Uterus (tissue), 4 donors: ENCODE results near the gene GALNT2. TPM values are rescaled to one million over a fixed set of nuclear protein-coding genes. Genes with fewer than 3 reads are reported as not detected.

Source experiments
- DNase-seq, 2 donors: peaks; one replicate each; pipeline ENCODE4 v3.0.0-alpha.2; 2019 to 2020
- H3K27ac ChIP-seq, 2 donors: fragments of 200-600 bp; sonication (generic); 1 replicate in 1 of 2; 2 replicates in 1 of 2; pipeline ENCODE4 v1.5.1; 2016 to 2018
- H3K27me3 ChIP-seq, 2 donors: fragments of 200-600 bp; sonication (generic); one replicate each; pipeline ENCODE4 v1.5.1; 2018 to 2019; ENCODE audit warnings: control low read depth in 1 of 2
- H3K36me3 ChIP-seq, 2 donors: fragments of 200-600 bp; sonication (generic); one replicate each; pipeline ENCODE4 v1.5.1; 2019; ENCODE audit warnings: control low read depth in 1 of 2
- H3K4me1 ChIP-seq, 2 donors: fragments of 200-600 bp; sonication (generic); one replicate each; pipeline ENCODE4 v1.5.1; 2018 to 2019; ENCODE audit warnings: control low read depth in 1 of 2
- H3K4me3 ChIP-seq, 2 donors: fragments of 200-600 bp; sonication (generic); 1 replicate in 1 of 2; 2 replicates in 1 of 2; pipeline ENCODE4 v1.5.1; 2018 to 2019; ENCODE audit warnings: mild to moderate bottlenecking in 1 of 2
- H3K9me3 ChIP-seq, 2 donors: fragments of 200-600 bp; sonication (generic); one replicate each; pipeline ENCODE4 v1.5.1; 2019; ENCODE audit warnings: control low read depth in 1 of 2
- CTCF ChIP-seq, 4 experiments: fragments of 200-600 bp in 2 of 4; fragments of 450-650 bp in 2 of 4; sonication (generic) in 2 of 4; IDR thresholded peaks; one replicate each; pipeline ENCODE4 v1.5.1; 2016 to 2019; ENCODE audit warnings: antibody characterized with exemption in 4 of 4, mild to moderate bottlenecking in 2 of 4, moderate library complexity in 1 of 4
- POLR2A ChIP-seq, 2 donors: fragments of 450-650 bp; IDR thresholded peaks; one replicate each; pipeline ENCODE4 v1.6.1; 2016; ENCODE audit warnings: antibody characterized with exemption in 2 of 2, mild to moderate bottlenecking in 1 of 2, moderate library complexity in 1 of 2
- intact Hi-C: fragments of 100-400 bp; cut with DNase I; formaldehyde crosslinking; loops from one replicate; pipeline ENCODE4 v1.15.1; 2023; ENCODE audit warnings: low total_unique reads
- total RNA-seq, 4 donors: library from RNA; depleted of rRNA in 3 of 4; stranded (reverse); fragments of >200 nt in 3 of 4; gene quantifications; one replicate each; pipeline versions ENCODE4 v1.1.0 to v1.2.4, GENCODE V29; 2014 to 2023
- donor health status: DM: yes; HTN: yes; CAD: no.

The GALNT2 gene
- total RNA-seq, 4 donors from 2014 or later = 13.6 to 51.6 (median 39.6) TPM

GRCh38 chr1:230144010-230144614, 77.1 kb downstream of the GALNT2 start:
- no peak overlapping the region for H3K4me3 ChIP-seq
- no peaks in the 10 kb centered on the region for H3K36me3 ChIP-seq
- no peak for TF ChIP-seq POLR2A (IDR thresholded peaks at IDR 0.05)
- DNase-seq = no peak
- no peaks in the 10 kb centered on the region for H3K27me3 ChIP-seq
- H3K9me3 ChIP-seq = no peaks in the 10 kb centered on the region
- intact Hi-C loops = no loop called here
- peaks cover 0 to 10% of the 10 kb centered on the region in 2 donors for H3K4me1 ChIP-seq
- no peak overlapping the region for H3K27ac ChIP-seq

- intact Hi-C loops = no loop called here
- Histone ChIP-seq H3K4me1 (peaks cover 0 to 10% of the 10 kb centered on the region in 2 donors), H3K36me3 (no peaks in the 10 kb centered on the region), H3K27me3 (no peaks in the 10 kb centered on the region), H3K27ac (no peak overlapping the region), H3K4me3 (no peak overlapping the region), H3K9me3 (no peaks in the 10 kb centered on the region)
- no peak for TF ChIP-seq POLR2A (IDR thresholded peaks at IDR 0.05)
- TF ChIP-seq CTCF (IDR thresholded peaks at IDR 0.05) = no peak
- DNase-seq = no peak
These were observed 77.9 kb downstream of the GALNT2 start for GRCh38 chr1:230144758-230145504.

GRCh38 chr1:230145505-230145899, 78.5 kb downstream of the GALNT2 start:
- Histone ChIP-seq H3K36me3 (no peaks in the 10 kb centered on the region), H3K27me3 (no peaks in the 10 kb centered on the region), H3K27ac (no peak overlapping the region), H3K4me3 (no peak overlapping the region), H3K9me3 (no peaks in the 10 kb centered on the region), H3K4me1 (peaks cover 0 to 10% of the 10 kb centered on the region in 2 donors)
- intact Hi-C loops = no loop called here
- no peak for DNase-seq
- no peak for TF ChIP-seq POLR2A (IDR thresholded peaks at IDR 0.05)
- TF ChIP-seq CTCF (IDR thresholded peaks at IDR 0.05) = no peak

GRCh38 chr1:230145953-230146476, 79.0 kb downstream of the GALNT2 start:
- H3K4me1 ChIP-seq = peaks cover 0 to 10% of the 10 kb centered on the region in 2 donors
- DNase-seq = no peak
- TF ChIP-seq POLR2A (IDR thresholded peaks at IDR 0.05) = no peak
- TF ChIP-seq CTCF (IDR thresholded peaks at IDR 0.05) = no peak
- no peaks in the 10 kb centered on the region for H3K36me3 ChIP-seq
- no peak overlapping the region for H3K4me3 ChIP-seq
- no peaks in the 10 kb centered on the region for H3K9me3 ChIP-seq
- no peak overlapping the region for H3K27ac ChIP-seq
- intact Hi-C loops = no loop called here
- no peaks in the 10 kb centered on the region for H3K27me3 ChIP-seq

GRCh38 chr1:230146709-230147108, 79.7 kb downstream of the GALNT2 start:
- intact Hi-C loops = no loop called here
- H3K4me1 ChIP-seq = peaks cover 0 to 10% of the 10 kb centered on the region in 2 donors
- no peak overlapping the region for H3K4me3 ChIP-seq
- no peak overlapping the region for H3K27ac ChIP-seq
- H3K27me3 ChIP-seq = no peaks in the 10 kb centered on the region
- DNase-seq = no peak
- H3K36me3 ChIP-seq = no peaks in the 10 kb centered on the region
- TF ChIP-seq CTCF (IDR thresholded peaks at IDR 0.05) (no peak), POLR2A (IDR thresholded peaks at IDR 0.05) (no peak)
- H3K9me3 ChIP-seq = no peaks in the 10 kb centered on the region
